WI38 (cell line): Measurements from ENCODE around the gene CD164.

ENCODE experiments used
- H3K4me3 ChIP-seq: 2 replicates; pipeline ENCODE4 v1.5.1; 2011; ENCODE audit warnings: low read depth, mild to moderate bottlenecking, control low read depth, low read length
- TF ChIP-seq, protein P1 (sequence below): IDR thresholded peaks from 2 replicates; pipeline ENCODE4 v1.5.1; 2012; ENCODE audit warnings: low read depth, mild to moderate bottlenecking, control low read depth, low read length

CD164 gene

DNA sequence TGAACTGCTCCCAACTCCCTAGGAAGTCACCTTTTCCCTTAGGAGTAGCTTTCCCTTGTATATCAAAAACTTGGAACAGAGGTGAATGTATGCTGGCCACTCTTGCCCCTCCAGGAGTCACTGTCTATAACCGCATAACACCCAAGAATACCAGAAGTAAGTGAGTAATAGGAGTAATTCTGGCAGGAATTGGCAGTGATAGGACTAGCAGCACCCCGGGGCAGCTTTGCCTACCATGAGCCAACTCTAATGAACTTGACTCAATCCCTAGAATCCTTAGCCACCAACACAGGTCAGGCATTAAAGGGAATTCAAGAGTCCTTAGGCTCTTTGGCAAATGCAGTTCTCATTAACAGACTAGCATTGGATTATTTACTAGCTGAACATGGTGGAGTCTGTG lies 28.8 kb upstream of the CD164 start:
- no peak overlapping the region for H3K4me3 ChIP-seq
- TF ChIP-seq, protein P1, sequence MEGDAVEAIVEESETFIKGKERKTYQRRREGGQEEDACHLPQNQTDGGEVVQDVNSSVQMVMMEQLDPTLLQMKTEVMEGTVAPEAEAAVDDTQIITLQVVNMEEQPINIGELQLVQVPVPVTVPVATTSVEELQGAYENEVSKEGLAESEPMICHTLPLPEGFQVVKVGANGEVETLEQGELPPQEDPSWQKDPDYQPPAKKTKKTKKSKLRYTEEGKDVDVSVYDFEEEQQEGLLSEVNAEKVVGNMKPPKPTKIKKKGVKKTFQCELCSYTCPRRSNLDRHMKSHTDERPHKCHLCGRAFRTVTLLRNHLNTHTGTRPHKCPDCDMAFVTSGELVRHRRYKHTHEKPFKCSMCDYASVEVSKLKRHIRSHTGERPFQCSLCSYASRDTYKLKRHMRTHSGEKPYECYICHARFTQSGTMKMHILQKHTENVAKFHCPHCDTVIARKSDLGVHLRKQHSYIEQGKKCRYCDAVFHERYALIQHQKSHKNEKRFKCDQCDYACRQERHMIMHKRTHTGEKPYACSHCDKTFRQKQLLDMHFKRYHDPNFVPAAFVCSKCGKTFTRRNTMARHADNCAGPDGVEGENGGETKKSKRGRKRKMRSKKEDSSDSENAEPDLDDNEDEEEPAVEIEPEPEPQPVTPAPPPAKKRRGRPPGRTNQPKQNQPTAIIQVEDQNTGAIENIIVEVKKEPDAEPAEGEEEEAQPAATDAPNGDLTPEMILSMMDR, result no peak

DNA sequence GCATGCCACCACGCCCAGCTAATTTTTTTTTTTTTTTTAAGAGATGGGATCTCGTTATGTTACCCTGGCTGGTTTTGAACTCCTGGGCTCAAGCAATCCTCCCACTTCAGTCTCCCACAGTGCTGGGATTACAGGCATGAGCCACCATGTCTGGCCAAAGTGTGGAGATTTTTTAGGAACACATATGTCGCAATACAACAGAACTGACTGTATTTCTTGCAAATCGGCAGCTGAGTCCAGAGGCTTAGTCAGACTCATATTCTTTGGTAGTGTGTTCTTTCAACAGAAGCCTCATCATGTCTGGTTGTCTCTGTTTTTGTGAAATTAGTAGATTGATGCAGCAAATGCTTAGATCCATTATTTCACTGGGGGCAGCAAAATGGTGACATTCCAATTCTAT lies 23.9 kb upstream of the CD164 start:
- TF ChIP-seq, protein P1, result no peak
- no peak overlapping the region for H3K4me3 ChIP-seq

DNA sequence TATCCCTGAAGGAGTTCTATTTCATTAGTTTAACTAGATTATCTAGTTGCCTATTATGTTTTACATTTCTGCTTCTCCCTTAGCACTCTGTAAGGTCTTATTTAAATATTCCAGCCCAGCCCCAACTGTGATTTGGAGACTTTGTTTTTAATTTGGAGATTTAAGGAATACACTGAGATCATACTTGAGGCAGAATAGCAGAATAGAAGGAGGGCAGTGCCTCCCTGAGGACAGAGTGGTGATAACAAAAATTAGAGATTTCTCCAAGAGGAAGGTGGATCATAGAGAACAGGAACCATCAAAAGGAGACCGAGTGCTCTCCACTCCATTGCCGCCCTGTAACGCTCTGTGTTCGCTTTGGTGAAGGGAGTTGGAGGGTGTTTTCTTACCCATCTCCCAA lies 14.8 kb upstream of the CD164 start:
- TF ChIP-seq, protein P1, result no peak
- no peak overlapping the region for H3K4me3 ChIP-seq

DNA sequence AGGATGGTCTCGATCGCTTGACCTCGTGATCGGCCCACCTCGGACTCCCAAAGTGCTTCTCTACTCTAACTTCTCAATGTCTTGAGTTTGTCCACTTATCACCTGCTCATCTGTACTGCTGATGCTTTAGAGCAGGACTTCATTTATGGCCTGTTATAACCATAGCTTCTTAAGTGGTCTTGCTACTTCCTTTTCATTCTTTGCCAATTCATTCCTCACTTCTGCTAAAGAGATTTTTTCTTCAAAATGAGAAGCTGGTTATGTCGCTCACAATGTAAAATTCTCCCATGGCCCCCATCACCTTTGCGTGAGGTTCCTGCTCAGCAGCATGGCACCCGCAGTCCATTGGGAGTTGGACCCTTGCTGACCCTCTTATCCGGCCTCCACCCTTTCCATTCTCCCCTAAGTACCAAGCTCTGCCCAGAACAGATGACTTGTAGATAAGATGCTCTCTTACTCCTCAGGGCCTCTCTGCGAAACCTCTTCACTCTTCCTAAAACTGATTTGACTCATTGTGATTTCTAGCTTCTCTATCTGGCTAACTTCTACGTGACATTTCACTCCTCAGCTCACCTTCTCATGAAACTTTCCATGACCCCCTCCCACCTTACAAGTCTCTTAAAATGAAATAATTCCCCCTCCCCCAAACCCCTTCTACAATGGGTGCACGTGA lies 13.9 kb upstream of the CD164 start:
- TF ChIP-seq, protein P1, result no peak
- H3K4me3 ChIP-seq, result no peak overlapping the region

DNA sequence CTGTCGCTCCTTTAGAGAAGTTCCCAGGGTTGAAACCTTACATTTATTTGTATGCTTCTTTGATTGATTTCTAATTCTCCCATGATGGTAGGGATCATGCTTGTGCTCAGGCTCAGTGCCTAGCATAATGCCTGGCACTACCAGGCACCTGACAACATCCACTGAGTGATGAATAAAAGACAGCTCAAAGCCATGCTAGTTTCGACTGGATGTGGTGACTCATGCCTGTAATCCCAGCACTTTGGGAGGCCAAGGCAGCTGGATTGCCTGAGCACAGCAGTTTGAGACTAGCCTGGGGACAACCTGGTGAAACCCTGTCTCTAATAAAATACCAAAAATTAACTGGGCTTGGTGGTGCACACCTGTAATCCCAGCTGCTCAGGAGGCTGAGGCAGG lies 11.6 kb upstream of the CD164 start:
- no peak overlapping the region for H3K4me3 ChIP-seq
- TF ChIP-seq, protein P1, result no peak

DNA sequence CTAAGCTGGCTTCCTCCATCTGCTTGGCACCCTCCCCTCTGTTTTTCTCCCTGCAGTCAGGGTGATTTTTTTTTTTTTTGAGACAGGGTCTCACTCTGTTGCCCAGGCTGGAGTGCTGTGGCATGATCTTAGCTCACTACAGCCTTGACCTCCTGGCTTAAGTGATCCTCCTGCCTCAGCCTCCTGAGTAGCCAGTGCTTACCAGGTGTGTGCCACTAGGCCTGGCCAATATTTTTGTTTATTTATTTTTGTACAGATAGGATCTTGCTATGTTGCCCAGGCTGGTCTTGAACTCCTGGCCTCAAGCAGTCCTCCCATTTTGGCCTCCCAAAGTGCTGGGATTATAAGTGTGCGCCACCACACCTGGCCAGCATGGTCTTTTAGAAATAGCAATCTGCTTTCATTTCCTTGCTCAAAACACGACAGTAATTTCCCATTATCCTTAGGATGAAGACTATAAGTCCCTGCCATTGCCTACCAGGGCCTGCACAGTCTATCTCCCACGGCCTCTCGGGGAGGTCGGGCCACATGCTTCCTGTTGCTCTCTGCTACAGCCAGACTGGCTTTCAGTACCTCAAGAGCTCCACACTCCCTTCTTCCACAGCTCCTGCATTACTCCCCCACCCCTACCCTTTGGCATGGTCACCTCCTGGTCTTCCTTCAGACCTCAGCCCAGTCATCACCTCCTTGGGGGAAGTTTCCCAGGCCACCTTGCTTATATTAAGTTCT lies 11.1 kb upstream of the CD164 start:
- no peak overlapping the region for H3K4me3 ChIP-seq
- TF ChIP-seq, protein P1, result no peak

DNA sequence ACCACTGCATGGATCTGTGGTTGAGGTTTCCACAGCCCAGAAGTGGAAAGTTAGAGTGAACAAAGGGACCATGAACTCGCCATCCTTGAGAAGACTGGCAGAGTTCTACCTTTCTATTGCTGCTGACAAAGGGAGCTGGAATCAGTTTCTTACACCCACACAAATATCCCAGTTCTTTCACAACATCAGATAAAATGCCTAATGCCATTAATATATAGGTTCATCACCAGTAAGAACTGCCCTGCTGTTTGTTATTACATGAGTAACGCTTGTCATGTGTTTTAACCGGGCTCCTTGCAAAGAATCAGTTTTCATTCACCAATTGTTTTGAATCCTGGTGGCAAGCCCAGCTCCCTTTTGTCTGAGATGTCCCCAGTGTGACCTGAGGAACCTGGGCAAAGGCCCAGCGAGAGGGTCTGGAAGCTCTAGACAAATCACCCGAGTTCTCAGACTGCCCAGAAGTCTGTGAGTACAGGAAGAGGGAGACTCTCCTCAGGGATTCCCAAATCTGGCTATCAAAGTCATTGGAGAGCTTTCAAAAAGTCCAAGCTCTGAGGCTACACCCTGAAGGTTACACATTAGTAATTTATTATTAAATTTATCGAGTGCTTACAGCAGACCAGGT lies 7.5 kb upstream of the CD164 start:
- no peak overlapping the region for H3K4me3 ChIP-seq
- TF ChIP-seq, protein P1, result no peak
